HG03095 (cell line): ENCODE data around the gene FMNL3.
"Not testable (repeated sequence)": the region's sequence is repeated elsewhere in the genome, so short reads cannot be mapped to it uniquely, and the experiment has no call there.

Source experiments
- ATAC-seq: cut with Tn5 transposase; IDR thresholded peaks from one replicate; pipeline ENCODE4 v1.9.1; 2021; ENCODE audit warnings: moderate library complexity; ENCODE audit not compliant: unreplicated experiment

FMNL3 gene, protein sequence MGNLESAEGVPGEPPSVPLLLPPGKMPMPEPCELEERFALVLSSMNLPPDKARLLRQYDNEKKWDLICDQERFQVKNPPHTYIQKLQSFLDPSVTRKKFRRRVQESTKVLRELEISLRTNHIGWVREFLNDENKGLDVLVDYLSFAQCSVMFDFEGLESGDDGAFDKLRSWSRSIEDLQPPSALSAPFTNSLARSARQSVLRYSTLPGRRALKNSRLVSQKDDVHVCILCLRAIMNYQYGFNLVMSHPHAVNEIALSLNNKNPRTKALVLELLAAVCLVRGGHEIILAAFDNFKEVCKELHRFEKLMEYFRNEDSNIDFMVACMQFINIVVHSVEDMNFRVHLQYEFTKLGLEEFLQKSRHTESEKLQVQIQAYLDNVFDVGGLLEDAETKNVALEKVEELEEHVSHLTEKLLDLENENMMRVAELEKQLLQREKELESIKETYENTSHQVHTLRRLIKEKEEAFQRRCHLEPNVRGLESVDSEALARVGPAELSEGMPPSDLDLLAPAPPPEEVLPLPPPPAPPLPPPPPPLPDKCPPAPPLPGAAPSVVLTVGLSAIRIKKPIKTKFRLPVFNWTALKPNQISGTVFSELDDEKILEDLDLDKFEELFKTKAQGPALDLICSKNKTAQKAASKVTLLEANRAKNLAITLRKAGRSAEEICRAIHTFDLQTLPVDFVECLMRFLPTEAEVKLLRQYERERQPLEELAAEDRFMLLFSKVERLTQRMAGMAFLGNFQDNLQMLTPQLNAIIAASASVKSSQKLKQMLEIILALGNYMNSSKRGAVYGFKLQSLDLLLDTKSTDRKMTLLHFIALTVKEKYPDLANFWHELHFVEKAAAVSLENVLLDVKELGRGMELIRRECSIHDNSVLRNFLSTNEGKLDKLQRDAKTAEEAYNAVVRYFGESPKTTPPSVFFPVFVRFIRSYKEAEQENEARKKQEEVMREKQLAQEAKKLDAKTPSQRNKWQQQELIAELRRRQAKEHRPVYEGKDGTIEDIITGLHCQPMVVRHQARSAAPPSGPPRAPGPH

DNA sequence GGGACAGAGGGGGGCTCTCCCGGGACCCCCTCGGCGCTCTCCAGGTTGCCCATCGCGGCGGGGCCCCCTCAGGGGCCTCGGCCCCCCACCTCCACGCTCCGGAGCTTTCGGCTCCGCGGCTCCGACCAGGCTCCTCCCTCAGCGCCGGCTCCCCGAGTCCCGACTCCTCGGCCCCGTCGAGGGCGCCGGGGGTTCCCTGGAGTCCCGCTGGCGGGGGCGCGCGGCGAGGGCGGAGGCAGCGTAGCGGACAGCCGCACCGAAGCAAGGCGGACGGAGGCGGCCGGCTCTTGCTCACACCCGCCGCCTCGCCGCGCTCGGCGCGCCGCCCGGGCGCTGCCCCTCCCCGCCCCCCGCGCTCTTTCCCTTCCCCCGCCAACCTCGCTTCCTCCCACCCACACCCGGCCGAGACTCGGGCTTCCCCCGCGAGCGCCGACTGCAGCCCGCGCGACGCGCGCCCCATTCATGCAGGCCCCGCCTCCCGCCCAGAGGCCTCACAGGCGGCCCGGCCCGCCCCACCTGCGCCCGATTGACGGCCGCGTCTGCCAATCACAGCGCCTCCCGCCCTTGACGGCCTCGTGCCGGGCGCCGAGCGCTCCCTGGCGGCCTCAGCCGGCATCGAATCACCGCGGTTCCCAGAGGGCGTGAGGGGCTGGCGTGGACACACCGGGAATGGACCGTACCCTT is at the start of gene FMNL3:
TSS of gene FMNL3 (minus strand) at position 278 of the 684 bp plus-strand sequence. CDS start at position 53, 225 bp downstream.
- ATAC-seq = peak; percentile 77

DNA sequence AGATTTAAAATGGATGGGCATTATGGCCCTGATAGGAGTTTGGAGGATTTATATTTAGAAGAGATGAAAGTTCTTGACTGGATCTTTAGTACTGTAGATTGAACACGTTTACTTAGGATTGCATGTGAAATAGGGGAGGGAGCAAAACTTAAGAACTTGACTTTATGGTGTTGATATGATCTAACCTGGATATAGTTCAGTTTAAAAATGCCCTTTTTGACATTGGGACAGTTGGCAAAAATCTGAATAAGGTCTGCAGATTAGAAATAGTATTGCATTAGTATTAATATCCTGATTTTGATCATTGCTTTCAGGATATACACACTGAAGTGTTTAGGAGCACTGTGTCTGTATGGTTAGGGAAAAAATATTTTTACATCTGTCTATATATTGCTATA is 43.8 kb upstream of the FMNL3 start:
- ATAC-seq = no peak

GRCh38 chr12:49750027-49750995 is 43.1 kb upstream of the FMNL3 start:
- ATAC-seq = no peak

DNA sequence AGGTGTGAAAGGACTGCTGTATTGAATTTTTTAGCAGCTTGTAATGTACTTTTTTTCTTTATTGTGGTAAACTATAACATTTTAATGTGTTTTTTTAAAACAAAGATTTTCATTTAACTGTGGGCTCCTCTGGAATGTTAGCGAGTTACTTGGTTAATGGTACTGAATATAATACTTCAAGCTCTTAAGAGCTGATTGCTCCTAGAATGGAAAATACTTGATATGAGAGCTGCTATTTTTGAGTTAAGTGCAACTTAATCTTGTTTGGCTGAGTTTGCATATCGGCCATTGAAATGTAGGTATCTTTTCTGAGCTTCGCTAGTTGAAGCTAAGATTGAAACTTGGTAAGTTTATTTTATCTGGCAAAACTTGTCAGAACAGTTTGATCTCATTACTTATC is 41.6 kb upstream of the FMNL3 start:
- ATAC-seq = no peak

DNA sequence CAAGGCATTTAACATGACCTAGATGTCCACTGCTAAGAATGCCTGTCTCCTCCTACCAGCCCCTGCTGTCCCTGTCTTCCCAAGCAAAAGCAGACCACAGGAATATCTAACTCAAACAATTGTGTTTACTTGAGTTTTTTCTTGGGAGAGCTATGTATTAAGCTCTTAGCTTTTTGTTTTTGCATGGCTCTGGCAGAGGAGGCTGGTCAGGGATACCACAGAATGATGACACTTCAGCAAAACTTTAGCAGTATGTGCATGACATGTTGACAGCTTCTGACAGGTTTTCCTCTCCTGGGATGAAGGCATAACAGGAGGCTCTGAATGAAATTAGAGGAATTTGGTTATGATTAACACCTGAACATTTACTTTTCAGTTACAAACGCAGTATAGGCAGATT is 41.1 kb upstream of the FMNL3 start:
- ATAC-seq = no peak

DNA sequence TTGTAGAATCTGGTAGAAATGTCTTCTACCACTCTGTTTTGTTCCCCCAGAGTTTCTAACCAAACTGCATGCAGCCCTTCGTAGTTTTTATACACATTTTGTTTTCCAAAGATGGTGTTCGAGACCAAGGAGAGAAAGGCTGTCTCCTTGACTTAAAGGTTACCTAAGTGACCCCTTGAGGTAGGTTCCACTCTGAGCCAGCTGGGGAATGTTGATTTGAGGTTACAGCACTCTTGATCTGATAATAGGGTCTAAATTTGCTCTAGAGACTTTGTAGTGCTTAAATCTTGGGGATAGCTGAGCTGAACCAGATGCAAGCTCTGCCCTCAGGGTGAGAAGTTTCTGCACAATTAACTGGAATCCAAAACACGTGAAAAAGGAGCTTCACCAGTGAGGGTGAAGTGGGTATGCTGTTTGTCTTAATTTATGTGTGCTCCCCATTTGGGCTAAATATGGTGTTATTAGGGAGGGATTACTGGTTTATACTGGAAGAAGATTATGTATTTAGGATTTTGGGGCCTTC is 37.2 kb upstream of the FMNL3 start:
- ATAC-seq = no peak

DNA sequence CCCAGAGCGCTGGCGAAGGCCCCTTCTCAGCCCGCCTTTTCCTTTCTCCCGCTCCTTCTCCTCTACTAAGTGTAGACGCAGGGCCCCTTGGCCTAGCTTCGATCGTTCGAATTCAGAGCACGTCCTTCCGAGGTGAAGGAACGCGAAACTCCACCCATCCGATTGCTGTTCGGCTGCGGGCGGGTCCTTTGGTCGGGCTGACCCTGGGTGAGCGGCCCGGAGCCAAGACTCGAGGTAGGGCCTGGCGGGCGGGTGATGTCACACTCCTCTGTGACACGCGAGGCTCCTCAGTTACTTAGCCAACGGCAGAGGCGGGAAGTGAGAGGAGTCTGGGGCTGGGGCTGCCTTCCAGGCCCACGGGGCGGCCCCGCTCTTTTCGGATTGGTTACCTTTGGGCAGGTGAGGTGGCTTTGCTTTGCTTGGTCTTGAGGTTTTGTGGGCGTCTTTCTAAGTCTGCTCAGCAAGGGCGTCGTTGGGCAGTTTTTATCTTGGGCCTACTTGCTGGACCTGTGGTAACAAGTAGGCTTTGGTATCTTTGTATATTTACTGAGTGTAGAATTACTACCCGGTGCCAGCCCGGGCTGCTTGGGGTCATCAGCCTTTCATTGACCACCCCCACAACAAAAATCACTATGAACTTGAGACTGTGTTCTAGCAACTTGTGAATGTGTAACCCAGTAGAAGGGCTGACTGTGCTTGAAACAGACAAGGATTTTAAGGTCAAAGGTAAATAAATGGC is 34.8 kb upstream of the FMNL3 start:
- peak; percentile 50 for ATAC-seq

DNA sequence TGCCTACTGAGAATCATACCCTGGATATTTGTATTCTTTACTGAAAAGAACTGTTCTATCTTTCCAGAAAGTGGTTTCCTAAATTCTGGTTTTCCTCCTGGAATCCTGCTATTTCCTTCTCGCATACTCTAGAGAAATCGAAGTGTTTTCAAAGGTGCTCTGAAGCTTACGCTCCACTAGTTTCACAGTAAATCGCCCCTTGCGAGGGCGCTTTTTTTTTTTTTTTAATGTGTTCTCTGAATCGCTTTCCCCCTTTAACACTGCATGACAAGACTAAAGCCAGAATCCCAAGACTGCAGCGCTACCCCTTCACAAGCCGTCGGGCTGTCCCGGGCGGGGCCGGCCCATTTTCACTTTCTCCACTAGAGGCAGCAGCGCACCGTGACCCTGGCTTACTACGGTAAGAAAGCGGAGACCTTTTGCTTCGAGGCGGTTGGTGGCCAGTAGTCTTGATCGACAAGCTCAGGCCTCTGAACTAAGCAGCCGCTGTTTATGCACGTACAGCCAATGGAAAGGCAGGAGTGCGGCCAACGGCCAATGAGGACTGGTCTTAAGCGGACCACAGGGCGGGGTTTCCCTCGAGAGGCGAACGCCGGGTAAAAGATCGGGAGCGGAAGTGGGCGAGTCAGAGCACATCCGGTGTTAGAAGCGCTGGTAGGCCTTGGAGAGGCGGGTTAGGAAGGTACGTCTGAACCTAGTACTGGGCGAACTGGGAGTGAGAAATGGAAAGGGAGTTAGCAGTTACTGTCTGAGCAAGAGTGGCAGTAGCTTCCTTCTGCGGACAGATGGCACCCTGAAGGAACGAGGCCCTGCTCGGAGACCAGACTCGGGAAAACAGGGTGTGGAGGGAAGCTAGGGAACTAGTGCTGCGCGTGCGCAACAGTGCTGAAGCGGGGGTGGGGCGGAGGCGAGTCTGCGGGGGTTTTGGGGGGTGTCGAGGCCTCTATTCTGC is 34.0 kb upstream of the FMNL3 start, which contains the start of gene TMBIM6:
TSS of gene TMBIM6 (plus strand) at position 628 of the 952 bp plus-strand sequence. CDS start 10,937 bp downstream, outside the sequence.
- ATAC-seq = peak; percentile 97

GRCh38 chr12:49740277-49740676 is 33.1 kb upstream of the FMNL3 start:
- not testable (repeated sequence) for ATAC-seq

DNA sequence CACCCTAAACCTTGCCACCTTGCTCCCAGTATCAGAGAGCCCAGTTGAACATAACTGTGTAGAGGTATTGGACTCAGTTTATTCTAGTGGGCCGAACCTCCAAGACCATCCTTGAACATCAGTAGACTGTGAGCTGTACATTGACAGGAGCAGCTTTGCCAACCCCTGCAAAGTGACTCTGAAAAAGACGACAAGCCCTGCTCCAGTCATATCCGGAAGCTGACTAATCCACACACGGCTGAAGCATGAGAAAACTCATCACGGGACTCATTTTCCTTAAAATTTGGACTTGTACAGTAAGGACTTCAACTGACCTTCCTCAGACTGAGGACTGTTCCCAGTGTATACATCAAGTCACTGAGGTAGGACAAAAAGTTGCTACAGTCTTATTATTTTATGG is 31.5 kb upstream of the FMNL3 start:
- ATAC-seq = not testable (repeated sequence)

- not testable (repeated sequence) for ATAC-seq
These were observed 27.7 kb upstream of the FMNL3 start for GRCh38 chr12:49734900-49735299.

GRCh38 chr12:49733219-49734017 is 26.2 kb upstream of the FMNL3 start:
- ATAC-seq = no peak

- ATAC-seq = no peak
These were observed 23.4 kb upstream of the FMNL3 start for GRCh38 chr12:49730568-49731101.

GRCh38 chr12:49730050-49730449 is 22.8 kb upstream of the FMNL3 start:
- no peak for ATAC-seq

- no peak for ATAC-seq
These were observed 21.2 kb upstream of the FMNL3 start for GRCh38 chr12:49728446-49728845.

- ATAC-seq = not testable (repeated sequence)
These were observed 14.2 kb upstream of the FMNL3 start for GRCh38 chr12:49721355-49721754.

DNA sequence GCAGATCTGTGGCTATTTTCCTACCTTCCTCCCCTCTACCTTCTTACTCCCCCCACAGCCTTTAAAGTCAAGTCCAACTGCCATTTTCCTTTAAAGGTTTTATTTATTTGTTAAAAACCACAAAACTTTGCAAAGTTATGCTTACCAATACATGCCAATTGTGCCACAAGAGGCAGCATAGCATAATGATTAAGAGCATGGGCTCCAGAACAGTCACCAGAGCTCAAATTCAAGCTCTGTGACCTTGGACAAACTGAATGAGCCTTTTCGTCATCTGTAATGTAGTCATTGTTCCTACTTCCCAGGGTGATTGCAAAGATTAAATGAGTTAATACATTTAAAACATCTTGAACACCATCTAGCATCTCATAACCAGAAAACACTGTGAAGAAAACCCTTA is 13.0 kb upstream of the FMNL3 start:
- no peak for ATAC-seq
